Measurements from ENCODE around the gene RBM20.
"Not testable (repeated sequence)": the region's sequence is repeated elsewhere in the genome, so short reads cannot be mapped to it uniquely, and the experiment has no call there.

The RBM20 gene

DNA sequence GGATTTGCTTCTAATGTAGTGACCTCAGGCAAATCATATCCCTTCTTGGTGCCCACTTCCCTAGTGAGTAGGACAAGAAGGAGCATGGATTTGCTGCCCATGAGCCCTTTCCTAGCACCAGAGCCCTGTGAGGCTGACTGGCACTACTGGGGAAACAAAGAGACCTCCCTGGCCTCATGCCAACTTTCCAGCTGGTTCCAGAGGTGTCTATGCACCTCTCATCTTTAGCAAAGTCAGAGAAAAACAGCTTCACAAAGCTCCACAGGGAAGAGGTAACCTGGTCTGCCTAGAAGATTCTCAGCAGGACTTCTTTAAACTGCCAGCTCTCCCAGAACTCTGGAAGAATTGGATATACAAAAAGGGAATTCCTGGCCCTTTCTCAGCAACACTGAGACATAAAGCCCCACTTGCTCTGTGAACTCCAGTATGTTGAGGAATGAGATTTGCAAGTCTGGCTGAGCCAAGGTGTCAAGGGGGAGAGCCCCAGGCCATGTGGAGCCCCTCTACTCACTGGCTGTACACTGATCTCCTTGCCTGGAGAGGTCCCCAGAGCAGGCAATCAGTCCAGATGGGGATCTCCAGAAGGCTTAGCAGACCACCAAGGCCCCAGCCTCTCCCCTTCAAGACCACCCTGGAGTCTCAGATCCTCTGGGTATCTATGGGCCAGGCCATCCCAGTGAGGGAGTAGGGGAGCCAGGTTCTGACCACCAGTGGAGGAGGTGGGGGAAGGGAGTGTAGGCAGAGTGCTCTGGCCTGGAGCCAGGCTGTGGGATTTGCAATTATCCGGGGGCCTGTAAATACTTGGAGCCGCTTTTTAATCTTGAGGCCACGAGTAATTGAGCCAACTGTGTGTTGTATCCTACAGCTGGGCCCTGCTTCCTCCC lies 24.4 kb upstream of the RBM20 start:
- TF ChIP-seq, protein P1, sequence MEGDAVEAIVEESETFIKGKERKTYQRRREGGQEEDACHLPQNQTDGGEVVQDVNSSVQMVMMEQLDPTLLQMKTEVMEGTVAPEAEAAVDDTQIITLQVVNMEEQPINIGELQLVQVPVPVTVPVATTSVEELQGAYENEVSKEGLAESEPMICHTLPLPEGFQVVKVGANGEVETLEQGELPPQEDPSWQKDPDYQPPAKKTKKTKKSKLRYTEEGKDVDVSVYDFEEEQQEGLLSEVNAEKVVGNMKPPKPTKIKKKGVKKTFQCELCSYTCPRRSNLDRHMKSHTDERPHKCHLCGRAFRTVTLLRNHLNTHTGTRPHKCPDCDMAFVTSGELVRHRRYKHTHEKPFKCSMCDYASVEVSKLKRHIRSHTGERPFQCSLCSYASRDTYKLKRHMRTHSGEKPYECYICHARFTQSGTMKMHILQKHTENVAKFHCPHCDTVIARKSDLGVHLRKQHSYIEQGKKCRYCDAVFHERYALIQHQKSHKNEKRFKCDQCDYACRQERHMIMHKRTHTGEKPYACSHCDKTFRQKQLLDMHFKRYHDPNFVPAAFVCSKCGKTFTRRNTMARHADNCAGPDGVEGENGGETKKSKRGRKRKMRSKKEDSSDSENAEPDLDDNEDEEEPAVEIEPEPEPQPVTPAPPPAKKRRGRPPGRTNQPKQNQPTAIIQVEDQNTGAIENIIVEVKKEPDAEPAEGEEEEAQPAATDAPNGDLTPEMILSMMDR (IDR thresholded peaks at IDR 0.05), result no peak
- H3K36me3 ChIP-seq, result no peaks in the 10 kb centered on the region
- H3K27me3 ChIP-seq, result peaks cover 2% of the 10 kb centered on the region
- no peak overlapping the region for H3K4me3 ChIP-seq (ENCODE audit: low read depth in 1 of 2, low read length in 1 of 2)
- no peaks in the 10 kb centered on the region for H3K9me3 ChIP-seq
- H3K27ac ChIP-seq, result no peak overlapping the region
- H3K4me1 ChIP-seq (ENCODE audit: control insufficient read depth in 1 of 2, insufficient read depth in 1 of 2, low read depth in 1 of 2, low read length in 1 of 2), result no peaks in the 10 kb centered on the region

DNA sequence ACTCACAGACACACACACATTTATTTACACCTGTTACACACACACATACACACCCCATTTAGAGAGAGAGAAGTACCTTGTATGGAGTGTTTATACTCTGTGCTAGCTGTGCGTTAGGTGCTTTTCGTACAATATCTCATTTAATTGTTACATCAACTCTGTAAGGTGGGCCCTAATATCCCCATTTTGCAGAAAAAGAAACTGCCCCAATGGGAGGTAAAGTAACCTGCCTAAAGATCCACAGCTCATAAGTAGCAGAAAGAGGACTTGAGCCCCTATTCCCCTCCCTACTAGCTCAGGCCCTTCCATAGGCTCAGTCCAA lies 23.8 kb upstream of the RBM20 start:
- TF ChIP-seq, protein P1 (IDR thresholded peaks at IDR 0.05), result no peak
- Histone ChIP-seq H3K4me1 (ENCODE audit: control insufficient read depth in 1 of 2, insufficient read depth in 1 of 2, low read depth in 1 of 2, low read length in 1 of 2) (no peaks in the 10 kb centered on the region), H3K36me3 (no peaks in the 10 kb centered on the region), H3K27me3 (peaks cover 3% of the 10 kb centered on the region), H3K27ac (no peak overlapping the region), H3K9me3 (no peaks in the 10 kb centered on the region), H3K4me3 (ENCODE audit: low read depth in 1 of 2, low read length in 1 of 2) (no peak overlapping the region)

DNA sequence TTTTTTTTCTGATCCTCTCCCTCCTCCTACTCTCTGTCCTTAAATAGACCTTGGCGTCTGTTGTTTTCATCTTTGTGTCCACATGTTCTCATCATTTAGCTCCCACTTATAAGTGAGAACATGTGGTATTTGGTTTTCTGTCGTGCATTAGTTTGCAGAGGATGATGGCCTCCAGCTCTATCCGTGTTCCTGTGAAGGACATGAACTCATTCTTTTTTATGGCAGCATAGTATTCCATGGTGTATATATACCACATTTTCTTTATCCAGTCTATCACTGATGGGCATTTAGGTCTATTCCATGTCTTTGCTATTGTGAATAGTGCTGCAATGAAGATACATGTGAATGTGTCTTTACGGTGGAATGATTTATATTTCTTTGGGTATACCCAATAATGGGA lies 20.8 kb upstream of the RBM20 start:
- not testable (repeated sequence) for H3K4me3 ChIP-seq (ENCODE audit: low read depth in 1 of 2, low read length in 1 of 2); H3K27me3 ChIP-seq; H3K4me1 ChIP-seq (ENCODE audit: control insufficient read depth in 1 of 2, insufficient read depth in 1 of 2, low read depth in 1 of 2, low read length in 1 of 2); H3K27ac ChIP-seq; H3K36me3 ChIP-seq; H3K9me3 ChIP-seq

DNA sequence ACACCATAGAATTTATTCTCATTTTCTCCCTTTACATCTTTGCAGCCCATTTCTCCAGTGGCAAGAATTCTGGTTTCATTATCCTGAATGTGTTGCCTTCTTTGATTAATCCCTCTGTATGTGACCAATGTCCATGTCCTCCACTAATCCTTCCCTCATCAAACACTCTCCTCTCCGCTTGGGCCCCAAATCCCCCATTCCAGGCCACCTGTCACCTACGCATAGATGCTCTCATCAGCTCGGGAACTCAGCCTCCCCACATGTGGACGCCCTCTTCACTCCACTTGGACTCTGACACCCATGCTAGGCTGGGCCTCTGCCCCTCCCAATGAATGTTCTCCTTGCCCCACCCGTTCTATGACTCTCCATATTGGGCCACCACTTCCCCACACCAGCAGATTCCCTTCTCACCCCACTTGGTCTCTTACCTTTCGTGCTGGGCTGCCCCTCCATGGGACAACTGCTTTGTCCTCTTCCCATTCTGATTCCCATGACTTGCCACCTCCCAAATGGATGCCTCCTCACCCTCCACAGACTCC lies 18.7 kb upstream of the RBM20 start:
- H3K27ac ChIP-seq, result no peak overlapping the region
- H3K9me3 ChIP-seq, result no peaks in the 10 kb centered on the region
- peaks cover 3% of the 10 kb centered on the region for H3K27me3 ChIP-seq
- H3K4me3 ChIP-seq (ENCODE audit: low read depth in 1 of 2, low read length in 1 of 2), result no peak overlapping the region
- H3K4me1 ChIP-seq (ENCODE audit: control insufficient read depth in 1 of 2, insufficient read depth in 1 of 2, low read depth in 1 of 2, low read length in 1 of 2), result no peaks in the 10 kb centered on the region
- no peaks in the 10 kb centered on the region for H3K36me3 ChIP-seq
- TF ChIP-seq, protein P1 (IDR thresholded peaks at IDR 0.05), result no peak

DNA sequence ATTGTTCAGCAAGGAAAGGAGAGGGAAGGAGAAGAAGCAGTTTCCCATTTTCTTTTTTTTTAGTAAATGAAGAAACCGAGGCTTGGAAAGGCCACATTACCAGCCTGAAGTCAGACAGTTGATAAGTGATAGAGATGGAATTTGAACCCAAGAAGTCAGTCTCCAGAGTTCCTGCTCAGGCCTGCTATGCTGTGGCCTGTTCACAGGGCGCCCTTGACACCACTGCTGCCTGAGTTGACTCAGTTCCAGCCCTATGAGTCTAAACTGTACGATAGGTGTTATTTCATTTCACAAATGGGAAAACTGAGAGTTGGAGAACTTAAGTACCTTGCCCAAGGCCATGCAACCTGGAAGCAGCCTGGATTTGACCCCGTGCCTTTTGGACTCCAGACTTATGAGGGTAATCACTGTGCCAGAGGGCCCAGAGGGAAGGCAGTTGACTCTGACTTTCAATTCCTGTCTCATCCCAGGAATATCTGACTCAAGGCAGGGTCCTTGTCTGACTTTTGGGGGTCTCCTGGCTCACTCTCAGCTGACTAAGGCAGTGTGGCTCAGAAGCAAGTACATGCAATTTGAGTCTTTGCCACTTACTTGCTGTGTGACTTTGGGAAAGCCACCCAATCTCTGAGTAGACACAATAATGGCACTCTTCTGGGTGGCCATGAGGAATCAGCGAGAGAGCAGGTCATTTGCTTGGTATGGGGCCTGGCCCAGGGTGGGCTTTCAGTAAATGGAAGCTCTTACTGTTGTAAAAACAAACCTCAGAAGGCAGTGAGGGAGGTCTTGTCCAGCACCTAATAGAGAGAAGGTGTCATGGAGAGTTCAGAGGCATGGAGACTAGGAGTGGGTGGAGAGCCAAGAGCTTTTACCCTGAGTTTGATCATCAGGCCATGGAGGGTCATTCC lies 17.9 kb upstream of the RBM20 start:
- no peaks in the 10 kb centered on the region for H3K36me3 ChIP-seq
- H3K27ac ChIP-seq, result no peak overlapping the region
- no peaks in the 10 kb centered on the region for H3K9me3 ChIP-seq
- peaks cover 3% of the 10 kb centered on the region for H3K27me3 ChIP-seq
- no peaks in the 10 kb centered on the region for H3K4me1 ChIP-seq (ENCODE audit: control insufficient read depth in 1 of 2, insufficient read depth in 1 of 2, low read depth in 1 of 2, low read length in 1 of 2)
- no peak overlapping the region for H3K4me3 ChIP-seq (ENCODE audit: low read depth in 1 of 2, low read length in 1 of 2)
- TF ChIP-seq, protein P1 (IDR thresholded peaks at IDR 0.05), result no peak
